ENCODE measurements around the gene TRPC3. TPM values are rescaled to one million over a fixed set of nuclear protein-coding genes. Genes with fewer than 3 reads are reported as not detected.

TRPC3 gene
- total RNA-seq, 1 experiment from 2014 or later: not detected

DNA sequence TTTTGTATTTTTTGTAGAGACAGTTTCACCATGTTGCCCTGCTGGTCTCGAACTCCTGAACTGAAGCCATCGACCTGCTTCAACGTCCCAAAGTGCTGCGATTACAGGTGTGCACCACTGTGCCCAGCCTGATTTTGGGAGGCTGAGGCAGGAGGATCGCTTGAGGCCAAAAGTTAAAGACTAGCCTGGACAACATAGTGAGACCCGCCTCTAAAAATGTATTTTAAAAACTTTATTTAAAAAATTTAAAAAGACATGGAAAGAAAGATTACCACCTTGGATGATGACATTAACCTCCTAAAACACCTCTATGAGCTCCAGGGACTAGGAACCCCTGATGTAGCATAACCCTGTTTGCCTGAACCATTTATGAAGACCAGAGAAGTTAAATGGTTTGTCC, 75.8 kb downstream of the TRPC3 start:
- no peak for DNase-seq (ENCODE audit: low spot score)

DNA sequence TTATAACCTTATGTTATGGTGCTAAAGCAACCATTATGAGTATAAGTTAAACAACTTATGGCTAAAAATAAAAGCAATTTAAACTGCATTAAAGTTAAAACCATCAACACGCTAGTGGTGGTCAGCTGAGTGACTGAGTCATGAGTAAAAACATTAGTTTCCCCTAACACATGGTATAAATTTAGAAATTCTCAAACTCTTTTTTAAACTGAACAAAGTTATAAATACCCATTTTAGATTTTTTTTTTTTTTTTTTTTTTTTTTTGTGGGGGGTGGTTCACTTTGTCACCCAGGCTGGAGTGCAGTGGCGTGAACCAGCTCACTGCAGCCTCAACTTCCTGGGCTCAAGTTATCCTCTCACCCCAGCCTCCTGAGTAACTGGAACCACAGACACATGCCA, 76.2 kb downstream of the TRPC3 start:
- no peak for DNase-seq (ENCODE audit: low spot score)

DNA sequence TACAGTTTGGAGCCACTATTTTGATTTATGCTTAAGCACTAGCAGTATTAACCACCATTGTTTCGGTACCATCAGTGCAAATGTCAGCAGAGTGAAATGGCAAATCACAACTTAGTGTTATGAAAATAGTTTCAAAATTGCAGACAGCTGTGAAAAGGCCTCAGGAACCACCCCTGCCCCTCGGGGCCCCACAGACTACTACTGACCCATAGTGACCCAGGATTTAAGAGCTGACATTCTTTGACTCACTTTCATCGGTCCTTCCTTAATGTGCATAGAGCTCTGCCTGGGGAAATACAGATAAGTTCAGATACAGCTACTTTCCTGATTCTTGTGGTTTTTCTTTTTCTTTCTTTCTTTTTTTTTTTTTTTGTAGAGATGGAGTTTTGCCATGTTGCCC, 78.3 kb downstream of the TRPC3 start:
- DNase-seq (ENCODE audit: low spot score): no peak

DNA sequence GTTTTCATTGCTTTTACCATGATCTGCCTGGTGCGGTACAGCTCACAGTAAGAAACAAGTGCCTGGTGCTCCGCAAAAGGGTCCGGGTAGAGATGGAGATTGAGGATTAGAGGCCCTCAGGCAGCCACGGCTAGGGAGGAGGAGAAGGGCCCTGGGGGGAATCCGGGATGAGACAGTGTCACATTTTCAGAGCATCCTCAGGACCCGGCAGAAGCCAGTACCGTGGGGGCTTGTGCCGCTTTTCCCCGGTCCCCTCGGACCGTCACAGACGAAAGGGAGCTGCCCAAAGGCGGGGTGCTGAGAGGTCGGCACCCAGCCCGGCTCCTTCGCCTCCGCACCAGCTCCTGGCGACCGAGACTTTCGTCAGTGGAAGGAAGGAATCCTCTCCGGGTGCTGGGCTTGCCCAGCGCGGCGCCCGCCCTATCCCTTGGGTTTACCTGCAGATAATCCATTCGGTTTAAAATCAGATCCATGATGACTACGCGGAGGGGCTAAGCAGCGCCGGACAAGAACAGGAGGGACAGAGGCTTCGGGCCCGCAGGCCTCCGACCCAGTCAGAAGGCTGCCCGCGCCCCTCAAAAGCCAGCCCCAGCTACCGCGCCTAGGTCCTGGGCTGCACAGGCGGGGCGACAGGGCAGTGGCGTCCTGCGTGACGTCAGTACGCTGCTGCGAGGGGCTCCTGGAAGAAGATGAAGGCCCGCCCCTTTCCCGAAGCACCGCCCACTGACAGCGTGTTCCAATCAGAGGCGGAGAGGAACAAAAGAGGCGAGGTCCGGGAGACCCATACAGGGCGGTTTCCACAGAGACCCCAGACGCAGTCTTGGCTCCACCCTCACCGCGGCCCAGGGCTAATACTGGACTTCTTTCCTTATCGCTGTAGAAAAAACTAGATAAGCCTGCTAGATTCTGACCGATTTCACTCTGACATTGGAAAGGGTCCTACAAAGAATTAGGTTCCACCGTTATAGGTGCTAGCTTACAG, 81.7 kb downstream of the TRPC3 start, which contains the start of gene BBS7:
TSS of gene BBS7 (minus strand) at position 634 of the 982 bp plus-strand sequence. CDS start at position 473, 161 bp downstream.
- DNase-seq (ENCODE audit: low spot score): peak; percentile 94

DNA sequence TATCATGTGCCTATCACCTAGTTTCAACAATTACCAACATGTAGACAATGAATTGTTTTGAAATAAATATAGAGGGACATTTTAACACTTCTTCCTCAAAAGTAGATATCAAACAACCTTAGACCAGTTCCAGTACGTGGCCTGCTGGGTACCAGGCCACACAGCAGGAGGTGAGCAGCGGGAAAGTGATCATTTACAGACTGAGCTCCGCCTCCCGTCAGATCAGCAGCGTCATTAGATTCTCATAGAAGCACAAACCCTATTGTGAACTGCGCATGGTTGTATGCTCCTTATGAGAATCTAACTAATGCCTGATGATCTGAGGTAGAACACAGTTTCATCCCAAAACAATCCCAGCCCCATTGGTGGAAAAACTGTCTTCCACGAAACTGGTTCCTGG, 88.1 kb downstream of the TRPC3 start:
- no peak for DNase-seq (ENCODE audit: low spot score)

DNA sequence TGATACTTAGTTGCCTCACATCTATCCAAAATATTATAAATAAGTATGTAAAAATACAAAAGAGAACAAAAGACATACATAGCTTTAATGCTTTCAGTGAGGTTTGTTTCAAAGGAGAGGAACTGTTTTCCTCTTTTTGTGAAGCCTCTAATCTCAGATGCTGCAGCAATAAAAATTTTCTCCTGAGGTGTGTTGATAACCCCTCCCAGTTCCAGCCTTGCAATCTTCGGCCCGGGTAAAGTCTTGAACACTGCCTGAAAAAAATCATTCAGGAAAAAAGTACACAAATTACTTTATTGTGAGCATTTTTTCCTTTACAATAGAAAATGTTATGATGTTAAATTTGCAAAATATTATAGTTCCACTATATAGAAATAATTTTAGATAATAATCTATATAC, 90.4 kb downstream of the TRPC3 start:
- DNase-seq (ENCODE audit: low spot score): no peak

DNA sequence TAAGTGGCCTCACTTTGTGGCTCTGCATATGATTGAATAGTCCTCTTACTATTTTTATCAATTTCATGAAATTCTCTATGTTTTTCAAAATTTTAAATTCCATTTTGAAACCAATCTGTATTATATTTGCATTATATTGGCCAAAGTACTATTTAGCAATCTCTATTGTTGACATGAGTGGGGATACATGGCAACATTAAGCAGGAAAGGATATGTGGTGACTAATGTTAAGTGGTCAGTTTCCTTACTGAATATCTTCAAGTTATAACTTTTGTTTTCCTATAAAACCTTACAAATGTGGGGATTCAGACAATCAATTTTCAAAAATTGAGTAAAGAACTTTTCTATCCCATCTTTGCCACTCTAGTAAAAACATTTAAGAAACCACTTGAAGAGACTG, 91.7 kb downstream of the TRPC3 start:
- no peak for DNase-seq (ENCODE audit: low spot score)

DNA sequence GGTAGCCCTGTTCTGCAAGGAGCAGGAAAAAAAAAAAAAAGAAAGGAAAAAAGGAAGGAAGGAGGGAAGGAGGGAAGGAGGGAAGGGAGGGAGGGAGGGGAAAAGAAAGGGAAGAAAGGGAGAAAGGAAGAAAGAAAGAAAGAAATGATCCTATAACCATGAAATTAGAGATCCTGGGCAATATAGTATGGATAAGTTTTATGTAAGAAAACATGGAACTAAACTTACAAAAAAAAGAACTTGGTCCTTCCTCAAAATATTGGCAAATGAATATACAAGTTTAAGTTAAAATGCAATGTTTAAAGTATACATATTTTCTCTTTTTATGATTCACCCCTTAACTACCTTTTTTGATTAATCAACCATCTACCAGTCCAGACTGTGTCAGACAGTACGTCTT, 100.5 kb downstream of the TRPC3 start:
- DNase-seq (ENCODE audit: low spot score): no peak

DNA sequence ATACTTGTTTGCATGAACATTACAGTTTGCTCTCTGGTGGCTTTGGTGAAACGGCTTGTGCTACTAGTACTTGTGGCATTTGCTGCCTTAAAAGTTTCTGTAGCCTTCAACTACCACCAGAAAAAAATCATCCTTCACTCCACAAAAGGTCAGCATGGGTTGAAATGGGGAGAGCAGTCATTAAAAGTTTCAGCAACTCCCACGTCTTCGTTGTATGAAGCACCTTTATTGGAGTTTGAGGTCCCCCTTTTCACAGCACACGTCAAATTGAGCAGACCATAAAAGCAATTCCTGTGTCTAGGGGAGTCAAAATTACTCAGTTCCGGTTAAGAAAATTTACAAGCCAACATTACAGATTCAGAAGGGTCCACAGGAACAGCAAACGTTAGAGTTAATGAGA, 105.2 kb downstream of the TRPC3 start:
- DNase-seq (ENCODE audit: low spot score): no peak

DNA sequence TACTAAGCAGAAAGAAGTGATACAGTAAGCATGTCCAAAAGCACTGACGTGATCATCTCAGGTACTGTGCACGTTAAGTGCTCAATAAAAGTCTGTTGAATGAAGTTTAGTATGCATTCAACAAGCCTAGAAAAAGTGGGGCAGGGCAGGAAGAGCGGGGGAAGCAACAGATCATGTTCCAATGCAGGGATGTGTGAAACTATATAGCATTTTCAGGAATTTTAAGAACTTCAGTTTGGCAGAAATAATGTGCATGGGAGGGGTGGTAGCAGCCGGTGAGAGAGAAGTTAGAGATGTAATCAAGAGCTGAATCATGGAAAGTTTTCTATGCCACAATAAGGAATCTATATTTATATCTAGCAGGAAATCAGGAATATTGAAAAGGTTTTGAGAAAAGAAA, 109.0 kb downstream of the TRPC3 start:
- DNase-seq (ENCODE audit: low spot score): no peak

DNA sequence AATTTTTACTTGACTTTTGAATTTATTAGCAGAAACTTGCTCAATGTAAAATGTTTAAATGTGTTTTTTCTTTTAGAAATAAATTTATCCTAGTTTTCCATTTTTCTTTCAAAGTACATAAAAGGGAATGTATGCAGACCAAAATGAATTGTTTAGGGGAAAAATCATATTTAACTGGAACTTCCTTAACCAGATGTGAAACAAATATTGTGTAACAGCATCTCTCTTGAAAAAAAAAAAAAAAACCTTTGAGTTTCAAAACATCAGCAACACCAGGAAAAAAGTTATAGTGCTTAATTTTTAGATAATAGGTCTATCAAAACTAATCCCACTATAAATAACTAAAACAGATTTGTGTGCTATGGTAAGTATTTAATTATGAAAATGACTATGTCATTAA, 113.7 kb downstream of the TRPC3 start:
- DNase-seq (ENCODE audit: low spot score): no peak

DNA sequence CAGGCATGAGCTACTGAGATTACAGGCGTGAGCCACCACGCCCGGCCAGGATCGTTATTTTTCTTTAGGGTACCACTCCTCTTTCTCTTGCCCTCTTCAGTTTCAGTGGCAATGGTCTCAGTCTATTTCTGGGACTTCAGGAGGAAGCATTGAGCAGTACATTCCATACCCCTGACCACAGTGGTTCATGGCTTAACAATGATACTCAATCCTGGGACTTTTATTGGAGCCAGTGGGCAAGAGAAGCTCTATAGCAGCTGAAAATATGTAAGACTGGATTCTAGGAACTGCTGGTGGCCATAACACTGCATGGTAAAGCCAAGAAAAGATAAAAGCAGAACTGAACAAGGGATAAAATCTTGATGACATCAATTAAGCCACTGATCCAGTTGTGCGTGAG, 122.3 kb downstream of the TRPC3 start:
- DNase-seq (ENCODE audit: low spot score): no peak

Other genes starting within 250 kb of the TRPC3 start
- not detected in 2 replicates for gene SMIM43, start 186.9 kb downstream of the TRPC3 start, total RNA-seq (2014; rRNA removed; shearing (Covaris generic))
- 19.0 and 24.6 TPM in 2 replicates for gene EXOSC9, start 150.7 kb downstream of the TRPC3 start, total RNA-seq (2014; rRNA removed; shearing (Covaris generic))
- gene CCNA2, start 128.2 kb downstream of the TRPC3 start, total RNA-seq (2014; rRNA removed; shearing (Covaris generic)): 90.9 and 94.6 TPM in 2 replicates
- gene BBS7, start 81.6 kb downstream of the TRPC3 start, total RNA-seq (2014; rRNA removed; shearing (Covaris generic)): 7.6 and 10.0 TPM in 2 replicates
- 17.9 and 21.5 TPM in 2 replicates for gene BLTP1, start 200.3 kb upstream of the TRPC3 start, total RNA-seq (2014; rRNA removed; shearing (Covaris generic))